ENCODE data around the gene FSIP2. TPM values are rescaled to one million over a fixed set of nuclear protein-coding genes. Genes with fewer than 3 reads are reported as not detected.

The FSIP2 gene
- total RNA-seq, 2 experiments from 2014 or later = 0.14 TPM; not detected in 1

DNA sequence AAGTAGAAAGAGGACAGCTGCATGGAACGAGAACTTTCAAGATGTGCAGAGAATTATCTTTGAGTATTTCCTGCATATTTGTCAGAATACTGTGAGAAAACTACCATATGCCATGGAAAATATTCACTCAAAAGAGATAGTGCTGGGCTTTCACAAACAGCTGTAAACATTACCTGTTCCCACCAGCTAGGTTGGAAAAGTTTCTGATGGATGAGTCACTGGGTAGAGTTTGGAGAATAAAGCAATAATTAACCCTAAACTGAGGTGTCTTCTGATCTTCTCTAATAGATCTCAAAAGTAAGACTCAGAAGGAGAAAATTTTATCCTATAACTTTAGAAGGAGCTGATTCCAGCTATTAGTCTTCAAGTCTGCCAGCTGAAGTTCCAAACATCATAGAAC is 3.9 kb upstream of the FSIP2 start:
- H3K36me3 Mint-ChIP-seq (ENCODE audit: low read depth) = no peaks in the 10 kb centered on the region
- H3K27ac Mint-ChIP-seq = no peak overlapping the region
- H3K9me3 Mint-ChIP-seq = peaks cover 2% of the 10 kb centered on the region
- H3K4me1 Mint-ChIP-seq (ENCODE audit: low read depth) = no peaks in the 10 kb centered on the region
- peaks cover 8% of the 10 kb centered on the region for H3K27me3 Mint-ChIP-seq
- CTCF ChIA-PET = no interaction called here
- DNase-seq = no peak
- POLR2A ChIA-PET = no interaction called here
- no peak overlapping the region for H3K4me3 Mint-ChIP-seq
- intact Hi-C loops (cut with micrococcal nuclease) = loop anchor here (10.0 kb wide), 1 partner anchor 440 kb away; no protein-coding TSS in a partner anchor
- TF ChIP-seq CTCF (IDR thresholded peaks at IDR 0.05) = no peak
- no peak for ATAC-seq

DNA sequence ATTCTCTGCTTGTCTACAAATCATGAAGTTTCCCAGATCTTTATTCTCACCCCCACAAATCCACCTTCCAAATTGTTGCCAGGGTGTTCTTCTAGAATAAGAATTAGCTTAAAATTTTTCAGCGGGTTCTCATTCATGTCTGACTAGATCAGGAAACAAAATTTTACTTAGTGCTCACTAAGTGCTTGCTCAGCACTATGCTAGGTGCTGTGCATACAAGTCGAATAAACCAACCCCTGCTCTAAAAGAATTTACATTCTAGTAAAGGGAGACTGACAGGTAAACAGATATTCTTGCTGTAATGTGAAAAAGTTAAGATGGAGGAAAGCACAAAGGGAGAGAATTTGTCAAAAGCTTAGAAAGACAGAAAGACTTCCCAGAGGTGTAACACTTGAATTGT is 2.4 kb upstream of the FSIP2 start:
- Mint-ChIP-seq H3K27me3 (peaks cover 12% of the 10 kb centered on the region), H3K36me3 (ENCODE audit: low read depth) (no peaks in the 10 kb centered on the region), H3K9me3 (peaks cover 2% of the 10 kb centered on the region), H3K4me1 (ENCODE audit: low read depth) (no peaks in the 10 kb centered on the region), H3K4me3 (no peak overlapping the region), H3K27ac (no peak overlapping the region)
- DNase-seq (no peak), ATAC-seq (no peak)
- intact Hi-C loops (cut with micrococcal nuclease) = loop anchor here (10.0 kb wide), 1 partner anchor 441 kb away; no protein-coding TSS in a partner anchor
- ChIA-PET POLR2A (no interaction called here), CTCF (no interaction called here)
- TF ChIP-seq CTCF (IDR thresholded peaks at IDR 0.05) = no peak

DNA sequence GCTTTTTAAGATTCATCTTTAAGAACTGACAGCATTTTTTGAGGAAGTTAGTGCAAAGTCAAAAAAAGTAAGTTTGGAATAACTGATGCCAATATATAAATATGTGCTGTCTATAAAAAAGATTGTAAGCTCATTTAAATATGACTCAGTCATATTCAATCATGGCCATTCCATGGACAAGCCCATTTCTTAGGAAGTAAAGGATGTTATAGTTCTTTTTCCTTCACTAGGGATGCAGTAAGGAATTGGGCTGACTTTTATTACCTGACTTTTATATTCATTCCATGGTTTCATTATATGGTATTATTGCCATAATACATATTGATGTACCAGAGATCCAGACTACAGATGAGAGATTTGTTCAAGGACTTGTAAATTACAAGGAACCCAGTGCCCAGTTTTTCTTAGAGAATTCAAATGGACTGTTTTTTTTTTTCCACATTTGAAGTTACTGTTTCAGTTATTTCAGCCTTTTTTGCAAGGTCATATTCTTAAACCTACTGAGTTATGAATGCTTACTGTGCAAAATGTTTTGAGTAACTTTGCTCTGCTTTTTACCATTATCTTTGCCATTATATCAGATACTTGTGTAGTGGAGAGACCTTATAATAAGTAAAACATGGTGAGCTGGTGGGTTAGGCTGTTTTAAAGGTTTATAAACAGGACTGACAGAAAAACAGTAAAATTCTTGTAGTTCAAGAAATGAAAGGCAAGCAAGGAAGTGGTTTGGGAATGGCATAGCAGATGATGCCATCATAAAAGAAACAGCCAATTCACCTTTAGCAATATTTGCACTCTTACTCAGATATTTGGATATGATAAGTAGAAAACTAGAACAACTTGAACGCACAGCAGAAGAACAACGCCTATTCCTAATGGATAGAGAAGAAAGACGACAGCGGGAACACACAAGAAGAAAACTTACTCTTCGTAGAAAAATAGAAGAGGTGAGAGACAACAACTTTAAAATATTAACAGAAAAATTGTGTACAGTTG is 7.6 kb downstream of the FSIP2 start:
- Mint-ChIP-seq H3K9me3 (peaks cover 6% of the 10 kb centered on the region), H3K4me1 (ENCODE audit: low read depth) (no peaks in the 10 kb centered on the region), H3K27me3 (no peaks in the 10 kb centered on the region), H3K27ac (no peak overlapping the region), H3K4me3 (no peak overlapping the region), H3K36me3 (ENCODE audit: low read depth) (no peaks in the 10 kb centered on the region)
- TF ChIP-seq CTCF (IDR thresholded peaks at IDR 0.05) = no peak
- DNase-seq = no peak
- intact Hi-C loops (cut with micrococcal nuclease) = no loop called here
- POLR2A ChIA-PET = no interaction called here
- ATAC-seq = no peak
- CTCF ChIA-PET = no interaction called here

GRCh38 chr2:185757356-185757755 is 18.8 kb downstream of the FSIP2 start:
- POLR2A ChIA-PET = no interaction called here
- no peaks in the 10 kb centered on the region for H3K36me3 Mint-ChIP-seq (ENCODE audit: low read depth)

More at GRCh38 chr2:185757356-185757755, 18.8 kb downstream of the FSIP2 start:
- Mint-ChIP-seq H3K27me3 (no peaks in the 10 kb centered on the region), H3K9me3 (peaks cover 2% of the 10 kb centered on the region), H3K4me3 (no peak overlapping the region), H3K4me1 (ENCODE audit: low read depth) (no peaks in the 10 kb centered on the region), H3K27ac (no peak overlapping the region)
- DNase-seq (no peak), ATAC-seq (no peak)
- CTCF ChIA-PET = no interaction called here
- no peak for TF ChIP-seq CTCF (IDR thresholded peaks at IDR 0.05)
- intact Hi-C loops (cut with micrococcal nuclease) = no loop called here
